Effector CD4-positive, alpha-beta T cell (primary cell): ENCODE data around the gene PVALB.
A peak's percentile ranks its signal among the peaks of the same experiment; 100 is the strongest.

Experiments used
- DNase-seq: peaks from one replicate; pipeline ENCODE4 v3.0.0-alpha.2; 2020

Gene PVALB

GRCh38 chr22:36809351-36809750, 7.5 kb downstream of the PVALB start:
- DNase-seq, result no peak

DNA sequence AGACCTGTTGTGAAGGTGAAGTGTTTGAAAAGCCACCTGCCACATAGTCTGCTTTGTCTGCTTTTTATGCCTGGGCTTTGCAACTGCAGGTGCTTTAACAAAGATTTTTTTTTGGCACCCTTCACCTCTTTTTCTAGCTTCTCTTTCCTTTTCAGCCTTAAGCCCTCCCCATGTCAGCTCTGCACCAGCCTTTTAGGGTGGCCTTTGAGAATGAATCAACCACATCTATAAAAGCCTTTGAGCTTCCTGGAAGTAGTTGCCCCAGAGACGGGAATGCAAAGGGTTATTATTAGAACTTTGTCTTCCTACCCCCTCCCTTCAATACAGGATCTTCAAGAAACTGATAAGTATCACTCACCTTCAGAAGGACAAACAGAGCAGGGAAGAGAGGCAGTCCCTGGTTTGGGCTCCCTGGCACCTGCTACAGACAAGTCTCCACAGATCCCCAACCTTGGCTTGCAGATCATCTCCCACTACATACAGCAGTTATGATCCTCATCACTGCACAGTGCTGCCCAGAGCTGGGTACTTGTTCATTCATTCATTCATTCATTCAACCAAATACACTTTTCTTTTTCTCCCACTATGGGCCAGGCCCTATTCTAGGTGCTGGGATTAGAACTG, 8.0 kb downstream of the PVALB start:
- DNase-seq, result no peak

- DNase-seq, result no peak
Measured at GRCh38 chr22:36807627-36808026, 9.2 kb downstream of the PVALB start.

DNA sequence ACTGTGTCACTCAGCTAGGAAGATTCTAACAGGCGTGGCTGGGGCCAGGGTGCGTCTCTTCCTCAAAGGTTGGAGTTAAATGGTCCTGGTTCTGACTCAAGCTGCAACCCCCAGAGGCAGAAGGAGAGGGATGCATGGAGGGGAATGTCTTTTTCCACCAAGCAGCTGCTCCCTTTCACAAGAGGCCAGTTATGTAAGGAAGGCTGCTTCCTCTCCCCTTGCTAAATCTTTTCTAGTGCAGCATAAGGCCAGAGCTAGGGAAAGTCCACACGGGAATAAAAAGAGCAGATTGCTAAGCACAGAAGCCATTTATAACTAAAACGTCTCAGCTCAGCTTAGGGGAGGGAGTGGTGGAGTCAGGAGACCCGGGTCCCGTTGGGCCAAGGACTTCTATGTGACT, 10.0 kb downstream of the PVALB start:
- DNase-seq, result no peak

GRCh38 chr22:36803358-36803757, 13.5 kb downstream of the PVALB start:
- DNase-seq, result no peak

- no peak for DNase-seq
Measured at GRCh38 chr22:36798674-36799066, 18.2 kb downstream of the PVALB start.

GRCh38 chr22:36797911-36798673, 18.7 kb downstream of the PVALB start:
- no peak for DNase-seq

DNA sequence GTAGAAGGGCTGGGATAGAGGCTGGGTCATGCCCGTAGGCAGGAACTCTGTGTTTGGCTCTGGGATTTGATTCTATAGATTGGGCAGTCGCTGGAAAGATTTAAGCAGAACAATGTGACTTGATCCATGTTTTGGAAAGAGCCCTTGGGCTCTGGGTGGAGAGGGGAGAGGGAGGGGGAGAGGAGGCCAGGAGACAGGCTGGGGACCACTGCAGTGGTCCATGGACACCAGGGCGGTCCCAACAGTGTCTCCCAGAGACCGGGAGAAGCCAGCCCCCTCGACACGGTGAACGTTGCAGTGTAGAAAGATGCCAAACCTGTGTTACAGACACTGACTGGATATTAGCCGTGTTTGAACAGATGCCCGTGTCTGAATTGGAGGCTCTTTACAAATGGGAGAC, 19.5 kb downstream of the PVALB start:
- no peak for DNase-seq

DNA sequence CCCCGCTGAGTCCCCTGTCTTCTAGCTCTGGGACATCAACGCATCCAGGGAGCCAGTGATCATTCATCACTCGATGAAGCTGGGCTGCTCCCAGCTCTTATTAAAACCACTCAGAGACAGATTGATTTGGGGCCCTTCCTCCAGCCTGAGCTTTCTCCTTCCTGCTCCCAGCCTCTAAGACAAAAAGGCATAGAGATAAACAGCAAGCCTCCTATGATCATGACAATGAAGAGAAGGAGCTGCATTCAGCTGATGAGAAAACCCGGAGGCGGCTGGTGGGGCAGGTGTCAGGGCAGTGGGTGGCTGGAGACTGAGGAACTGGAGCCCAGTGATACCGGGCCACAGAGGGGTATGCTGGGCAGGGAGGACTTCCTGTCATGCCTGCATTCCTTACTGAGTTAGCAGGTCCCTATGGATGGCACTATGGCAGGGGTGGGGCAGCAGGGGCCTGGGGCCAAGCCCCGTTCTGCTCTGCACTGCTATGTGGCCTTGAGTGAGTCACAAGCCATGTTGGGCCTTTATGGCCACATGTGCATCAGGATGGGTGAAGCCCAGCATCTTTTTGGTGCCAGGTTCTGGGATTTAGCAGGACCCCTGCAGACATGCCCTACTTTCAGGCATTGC, 20.2 kb downstream of the PVALB start:
- no peak for DNase-seq

DNA sequence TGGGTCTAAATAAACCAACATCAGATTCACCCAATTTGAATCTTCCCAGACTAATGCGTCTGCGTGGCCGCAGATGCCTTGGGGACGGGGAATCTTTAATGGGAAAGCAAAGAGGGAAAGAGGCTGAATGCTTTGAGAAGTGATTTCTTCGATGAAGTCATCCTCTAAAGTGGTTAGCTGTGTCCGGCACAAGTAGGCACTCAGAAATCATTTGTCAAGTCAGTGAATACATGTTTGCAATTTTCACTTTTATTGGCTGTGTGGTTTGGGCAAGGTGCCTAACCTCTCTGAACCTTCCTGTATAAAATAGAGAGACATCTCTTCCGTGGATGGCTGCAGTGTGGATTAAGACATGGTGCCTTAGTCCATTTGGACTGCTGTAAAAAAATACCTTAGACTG, 21.2 kb downstream of the PVALB start:
- DNase-seq, result no peak

GRCh38 chr22:36790648-36791047, 26.2 kb downstream of the PVALB start:
- DNase-seq, result no peak

- no peak for DNase-seq
Measured at GRCh38 chr22:36787204-36787988, 29.4 kb downstream of the PVALB start.

GRCh38 chr22:36783743-36784142, 33.1 kb downstream of the PVALB start:
- DNase-seq, result no peak

DNA sequence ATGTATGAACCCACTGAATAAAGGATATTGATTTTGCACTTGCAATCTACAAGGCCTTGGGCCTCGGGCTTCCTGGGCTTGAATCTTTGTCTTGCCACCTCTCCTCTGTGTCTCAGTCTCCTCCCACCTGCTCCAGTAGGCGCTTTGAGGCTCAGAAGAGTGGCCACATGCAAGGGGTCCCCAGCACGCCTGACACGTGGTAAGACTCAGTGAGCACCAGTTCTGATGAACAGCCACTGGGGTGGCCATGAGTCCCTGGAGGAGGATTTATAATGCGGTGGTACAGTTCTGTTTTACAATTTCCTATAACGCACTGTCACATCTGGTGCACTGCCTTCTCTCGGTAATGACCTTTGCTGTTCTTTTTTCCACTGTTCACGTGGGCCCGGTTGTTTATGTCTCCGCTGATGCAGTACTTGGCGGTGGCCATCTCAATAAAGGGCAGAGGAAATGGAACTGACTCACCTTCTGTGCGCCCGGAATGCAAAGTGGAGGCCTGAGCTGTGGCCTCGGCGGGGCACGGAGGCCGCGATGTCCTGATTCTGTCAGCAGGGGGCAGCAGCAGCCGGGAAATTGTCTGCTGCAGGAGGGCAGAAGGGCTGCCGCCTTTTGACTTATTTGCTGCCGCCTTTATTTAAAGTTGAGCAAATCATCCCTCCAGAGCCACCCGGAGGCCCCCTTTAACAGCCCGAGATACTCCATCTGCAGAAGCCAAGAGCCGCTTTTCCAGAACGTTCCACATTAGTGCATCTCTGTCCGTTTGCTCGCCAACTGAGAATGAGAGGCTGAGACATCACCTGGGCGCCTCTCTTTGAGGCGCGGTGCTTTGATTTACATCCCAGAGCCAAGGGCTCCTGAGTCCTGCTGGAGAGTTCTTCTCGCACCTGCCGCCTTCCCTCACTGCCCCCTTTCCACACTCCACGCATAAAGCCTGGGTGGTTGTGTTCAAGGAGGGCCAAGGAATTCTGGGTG, 34.9 kb downstream of the PVALB start:
- DNase-seq, result peak; percentile 79

DNA sequence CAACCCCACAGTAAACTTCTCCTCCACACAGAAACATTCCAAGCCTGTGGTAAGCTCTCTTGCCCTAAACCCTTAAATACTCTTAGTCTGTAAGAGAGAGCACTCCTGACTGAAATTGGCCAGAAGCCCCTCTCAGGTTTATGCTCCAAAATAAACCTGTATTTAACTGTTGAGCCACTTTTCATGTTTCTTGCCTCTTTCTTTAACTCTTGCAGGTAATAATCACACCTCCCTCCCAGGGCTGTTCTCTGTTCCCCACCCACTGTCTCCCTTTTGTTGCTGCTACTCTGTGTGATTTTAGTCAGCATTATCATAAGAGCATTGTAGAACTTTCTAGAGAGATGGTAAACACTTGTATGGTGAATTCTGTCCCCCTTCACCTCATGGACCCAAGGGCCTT, 38.8 kb downstream of the PVALB start:
- DNase-seq, result no peak

DNA sequence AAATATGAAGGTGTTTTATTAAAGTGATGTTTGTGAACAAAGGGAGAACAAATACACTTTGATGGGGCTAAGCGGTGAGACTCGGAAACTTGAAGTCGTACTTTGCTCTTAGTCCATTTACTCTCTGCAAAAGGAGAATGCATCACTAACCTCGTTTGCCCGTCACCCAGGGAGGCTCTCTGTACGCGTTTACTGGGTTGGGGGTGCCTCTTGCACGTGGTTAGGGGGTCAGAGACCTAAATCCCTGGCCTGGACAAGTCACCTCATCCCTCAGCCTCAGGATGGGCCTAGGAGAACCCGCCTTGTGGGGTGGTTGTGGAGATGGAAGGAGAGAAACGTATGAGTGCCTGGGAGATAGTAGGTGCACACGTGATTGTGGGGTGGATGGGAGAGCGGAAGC, 40.1 kb downstream of the PVALB start:
- DNase-seq, result no peak

- peak; percentile 94 for DNase-seq
Measured at GRCh38 chr22:36775964-36776669, 40.7 kb downstream of the PVALB start, which contains the start of gene IFT27. TSS of gene IFT27 (minus strand) at chr22:36776119. CDS start at chr22:36775707, 412 bp downstream.

GRCh38 chr22:36775586-36775963, 41.3 kb downstream of the PVALB start:
- DNase-seq, result peak; percentile 28

GRCh38 chr22:36773935-36774334, 42.9 kb downstream of the PVALB start:
- DNase-seq, result no peak

- no peak for DNase-seq
Measured at GRCh38 chr22:36772451-36772850, 44.4 kb downstream of the PVALB start.

- no peak for DNase-seq
Measured at GRCh38 chr22:36771356-36772063, 45.3 kb downstream of the PVALB start.
